Upper lobe of right lung (tissue), 1 donor: Measurements from ENCODE around the gene ECHDC1. TPM values are rescaled to one million over a fixed set of nuclear protein-coding genes. Genes with fewer than 3 reads are reported as not detected.
"Not testable (repeated sequence)": the region's sequence is repeated elsewhere in the genome, so short reads cannot be mapped to it uniquely, and the experiment has no call there.

Experiments used
- ATAC-seq: fragments of 200-7000 bp; cut with Tn5 transposase; one replicate; pipeline ENCODE4 v1.9.1; 2020; ENCODE audit warnings: mild to moderate bottlenecking, moderate library complexity
- DNase-seq: peaks from one replicate; pipeline ENCODE4 v3.0.0-alpha.2; 2020
- H3K27ac ChIP-seq: fragments of 200-600 bp; one replicate; pipeline ENCODE4 v1.8.0; 2022
- H3K27me3 ChIP-seq: fragments of 200-600 bp; one replicate; pipeline ENCODE4 v1.8.0; 2022; ENCODE audit warnings: mild to moderate bottlenecking
- H3K36me3 ChIP-seq: fragments of 200-600 bp; one replicate; pipeline ENCODE4 v1.8.0; 2022
- H3K4me1 ChIP-seq: fragments of 200-600 bp; one replicate; pipeline ENCODE4 v1.8.0; 2022
- H3K4me3 ChIP-seq: fragments of 200-600 bp; one replicate; pipeline ENCODE4 v1.8.0; 2022; ENCODE audit warnings: mild to moderate bottlenecking
- H3K9me3 ChIP-seq: fragments of 200-600 bp; one replicate; pipeline ENCODE4 v1.8.0; 2022
- intact Hi-C: fragments of 100-400 bp; cut with DNase I; formaldehyde crosslinking; loops from one replicate; pipeline ENCODE4 v1.11.0; 2022
- total RNA-seq: library from RNA; stranded (reverse); fragmentation: NEBNext Ultra II Directional; extraction: Animal tissue kit (Norgen Biotek cat#: 25700); gene quantifications from one replicate; pipeline ENCODE4 v1.2.1, GENCODE V29; 2021
- TF ChIP-seq, protein P1 (sequence below): fragments of 200-600 bp; IDR thresholded peaks from one replicate; pipeline ENCODE4 v1.8.0; 2022; ENCODE audit warnings: antibody characterized with exemption
- donor health status: DM: no; HTN: yes; CAD: no; lungs with severe emphysema.

The ECHDC1 gene
- total RNA-seq, 1 donor from 2014 or later, result 105 TPM

DNA sequence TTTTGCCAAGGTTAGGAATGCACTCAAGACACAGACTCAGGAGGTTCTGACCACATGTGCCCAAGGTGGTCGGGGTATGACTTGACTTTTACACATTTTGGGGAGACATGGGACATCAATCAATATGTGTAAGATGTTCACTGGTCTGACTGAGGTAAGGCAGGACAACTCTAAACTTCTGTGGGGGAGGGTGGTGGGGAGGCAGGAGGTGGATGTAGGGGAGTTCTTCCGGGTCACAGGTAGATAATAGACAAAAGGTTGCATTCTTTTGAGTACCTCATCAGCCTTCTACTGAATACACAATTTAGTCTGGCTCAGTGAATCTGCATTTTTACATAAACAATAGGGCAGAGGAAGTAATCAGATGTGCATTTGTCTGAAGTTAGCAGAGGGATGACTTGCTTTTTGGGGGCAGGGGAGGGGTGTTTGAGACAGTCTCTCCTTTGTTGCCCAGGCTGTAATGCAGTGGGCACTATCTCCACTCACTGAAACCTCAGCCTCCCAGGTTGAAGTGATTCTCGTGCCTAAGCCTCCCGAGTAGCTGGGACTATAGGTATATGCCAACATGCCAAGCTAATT lies 10.9 kb downstream of the ECHDC1 start:
- Histone ChIP-seq H3K4me1 (peaks cover 5% of the 10 kb centered on the region), H3K36me3 (peaks cover 21% of the 10 kb centered on the region), H3K27ac (no peak overlapping the region), H3K9me3 (no peaks in the 10 kb centered on the region), H3K27me3 (no peaks in the 10 kb centered on the region), H3K4me3 (no peak overlapping the region)
- ATAC-seq (no peak), DNase-seq (no peak)
- TF ChIP-seq, protein P1, sequence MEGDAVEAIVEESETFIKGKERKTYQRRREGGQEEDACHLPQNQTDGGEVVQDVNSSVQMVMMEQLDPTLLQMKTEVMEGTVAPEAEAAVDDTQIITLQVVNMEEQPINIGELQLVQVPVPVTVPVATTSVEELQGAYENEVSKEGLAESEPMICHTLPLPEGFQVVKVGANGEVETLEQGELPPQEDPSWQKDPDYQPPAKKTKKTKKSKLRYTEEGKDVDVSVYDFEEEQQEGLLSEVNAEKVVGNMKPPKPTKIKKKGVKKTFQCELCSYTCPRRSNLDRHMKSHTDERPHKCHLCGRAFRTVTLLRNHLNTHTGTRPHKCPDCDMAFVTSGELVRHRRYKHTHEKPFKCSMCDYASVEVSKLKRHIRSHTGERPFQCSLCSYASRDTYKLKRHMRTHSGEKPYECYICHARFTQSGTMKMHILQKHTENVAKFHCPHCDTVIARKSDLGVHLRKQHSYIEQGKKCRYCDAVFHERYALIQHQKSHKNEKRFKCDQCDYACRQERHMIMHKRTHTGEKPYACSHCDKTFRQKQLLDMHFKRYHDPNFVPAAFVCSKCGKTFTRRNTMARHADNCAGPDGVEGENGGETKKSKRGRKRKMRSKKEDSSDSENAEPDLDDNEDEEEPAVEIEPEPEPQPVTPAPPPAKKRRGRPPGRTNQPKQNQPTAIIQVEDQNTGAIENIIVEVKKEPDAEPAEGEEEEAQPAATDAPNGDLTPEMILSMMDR, result no peak
- intact Hi-C loops, result no loop called here

DNA sequence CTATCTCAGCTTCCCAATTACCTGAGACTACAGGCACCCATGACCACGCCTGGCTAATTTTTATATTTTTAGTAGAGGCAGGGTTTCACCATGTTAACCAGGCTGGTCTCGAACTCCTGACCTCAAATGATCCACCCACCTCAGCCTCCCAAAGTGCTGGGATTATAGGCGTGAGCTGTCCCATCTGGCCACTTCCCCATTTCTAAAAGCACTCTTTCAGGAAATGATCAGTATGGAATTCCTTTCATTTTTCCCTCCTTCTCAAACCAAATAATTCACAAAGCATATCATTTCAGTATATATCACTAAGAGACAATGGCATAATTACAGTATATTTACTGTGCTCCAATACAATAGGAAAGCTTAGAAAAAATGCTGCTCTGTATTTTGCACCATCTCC lies 12.2 kb downstream of the ECHDC1 start:
- H3K9me3 ChIP-seq, ATAC-seq, H3K27ac ChIP-seq, H3K4me3 ChIP-seq, H3K27me3 ChIP-seq, H3K4me1 ChIP-seq, DNase-seq, intact Hi-C loops: not testable (repeated sequence)
- H3K36me3 ChIP-seq, result peaks cover 30% of the 10 kb centered on the region

DNA sequence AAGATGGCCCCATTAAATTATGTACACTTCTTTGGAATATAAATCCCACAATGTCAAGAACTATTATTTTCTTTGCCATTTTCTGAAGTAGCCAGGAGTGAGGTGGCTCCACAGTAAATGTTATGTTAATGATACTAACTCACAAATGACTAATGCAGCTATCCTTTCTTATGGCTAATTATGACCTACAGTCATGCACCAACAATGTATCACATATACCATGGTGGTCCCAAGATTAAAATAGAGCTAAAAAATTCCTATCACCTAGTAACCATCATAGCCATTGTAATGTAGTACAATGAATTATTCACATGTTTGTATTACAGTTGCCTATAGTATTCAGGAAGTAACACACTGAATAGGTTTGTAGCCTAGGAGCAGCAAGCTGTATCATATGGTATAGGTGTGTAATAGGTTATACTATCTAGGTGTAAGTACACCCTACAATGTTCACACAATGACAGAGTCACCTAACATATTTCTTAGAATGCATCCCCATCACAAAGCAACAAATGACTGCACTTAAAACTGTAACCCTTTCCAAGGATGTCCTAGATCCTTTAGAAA lies 15.3 kb downstream of the ECHDC1 start:
- DNase-seq (no peak), ATAC-seq (no peak)
- no peaks in the 10 kb centered on the region for H3K9me3 ChIP-seq
- H3K4me1 ChIP-seq, result no peaks in the 10 kb centered on the region
- no peak overlapping the region for H3K4me3 ChIP-seq
- TF ChIP-seq, protein P1, result no peak
- no peaks in the 10 kb centered on the region for H3K27me3 ChIP-seq
- intact Hi-C loops, result no loop called here
- H3K27ac ChIP-seq, result no peak overlapping the region
- peaks cover 48% of the 10 kb centered on the region for H3K36me3 ChIP-seq

DNA sequence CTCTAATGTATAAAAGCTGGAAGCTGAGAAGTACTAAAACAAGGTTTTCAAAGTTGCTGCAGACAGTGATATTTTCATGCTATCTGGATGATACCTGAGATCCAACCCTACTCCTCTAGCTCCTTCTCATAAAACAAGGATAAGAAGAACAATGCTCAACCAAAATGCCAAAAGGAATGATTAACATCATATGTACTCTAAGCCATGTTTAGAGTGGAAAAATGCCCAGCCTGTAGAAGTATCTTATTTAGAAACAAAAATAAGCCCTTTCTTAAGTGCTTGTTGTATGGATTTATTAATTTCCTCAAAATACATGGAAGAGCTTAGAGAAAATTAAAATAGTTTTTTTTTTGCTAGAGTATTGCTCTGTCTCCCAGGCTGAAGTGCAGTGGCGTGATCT lies 23.7 kb downstream of the ECHDC1 start:
- H3K27ac ChIP-seq, result no peak overlapping the region
- DNase-seq (no peak), ATAC-seq (no peak)
- intact Hi-C loops, result no loop called here
- H3K36me3 ChIP-seq, result peaks cover 46% of the 10 kb centered on the region
- H3K27me3 ChIP-seq, result no peaks in the 10 kb centered on the region
- H3K4me1 ChIP-seq, result no peaks in the 10 kb centered on the region
- no peaks in the 10 kb centered on the region for H3K9me3 ChIP-seq
- TF ChIP-seq, protein P1, result no peak
- H3K4me3 ChIP-seq, result no peak overlapping the region

DNA sequence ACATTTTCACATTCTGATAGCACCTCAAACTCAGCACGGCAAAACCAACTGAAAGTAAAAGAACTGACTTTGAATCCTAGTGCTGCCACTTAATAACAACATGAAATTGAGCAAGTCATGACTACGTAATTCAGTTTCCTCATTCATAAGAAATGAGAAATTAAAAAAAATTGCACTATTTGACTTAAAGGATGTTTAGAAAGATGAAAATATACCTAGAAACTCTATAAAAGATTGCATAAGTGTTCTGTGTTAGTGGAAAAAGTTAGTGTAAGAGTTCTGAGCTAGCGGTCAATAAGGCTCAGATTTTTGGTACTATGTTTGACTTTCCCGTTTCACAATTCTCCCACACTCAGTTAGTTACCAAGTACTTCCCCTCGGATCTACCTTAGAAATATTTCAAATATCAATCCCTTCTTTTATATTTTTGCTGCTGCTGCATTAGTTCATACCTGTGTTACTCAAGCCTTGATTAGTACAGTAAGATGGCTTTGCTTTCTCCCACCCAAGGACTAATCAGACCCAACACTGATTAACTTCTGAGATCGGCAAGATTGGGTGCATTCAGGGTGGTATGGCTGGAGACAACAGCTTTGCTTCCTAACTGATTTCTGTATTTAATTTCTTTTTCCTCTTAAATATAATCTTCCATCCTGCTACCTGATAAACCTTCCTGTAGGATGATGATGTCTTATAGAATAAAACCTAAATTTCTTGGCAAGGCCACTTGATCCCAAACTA lies 25.9 kb downstream of the ECHDC1 start:
- H3K4me1 ChIP-seq, result no peaks in the 10 kb centered on the region
- H3K4me3 ChIP-seq, result no peak overlapping the region
- H3K27ac ChIP-seq, result no peak overlapping the region
- H3K36me3 ChIP-seq, result peaks cover 59% of the 10 kb centered on the region
- H3K9me3 ChIP-seq, result no peaks in the 10 kb centered on the region
- ATAC-seq (peak; percentile 55), DNase-seq (no peak)
- TF ChIP-seq, protein P1, result no peak
- no peaks in the 10 kb centered on the region for H3K27me3 ChIP-seq
- intact Hi-C loops, result no loop called here

DNA sequence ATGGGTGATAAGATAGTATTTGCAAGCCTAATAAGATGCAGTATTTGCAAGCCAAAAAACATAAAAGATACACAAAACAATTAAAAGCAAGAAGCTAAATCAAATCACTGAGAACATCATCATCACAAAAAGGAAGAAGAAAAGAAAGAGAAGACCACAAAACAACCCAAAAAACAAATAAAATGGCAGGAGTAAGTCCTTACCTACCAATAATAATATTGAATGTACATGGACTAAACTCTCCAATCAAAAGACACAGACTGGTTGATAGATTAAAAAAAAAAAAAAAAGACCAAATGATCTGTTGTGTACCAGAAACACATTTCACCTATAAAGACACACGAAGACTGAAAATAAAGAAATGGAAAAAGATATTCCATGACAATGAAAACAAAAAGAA lies 37.7 kb downstream of the ECHDC1 start:
- DNase-seq, result no peak
- no peaks in the 10 kb centered on the region for H3K9me3 ChIP-seq
- H3K4me1 ChIP-seq, result peaks cover 11% of the 10 kb centered on the region
- TF ChIP-seq, protein P1, result no peak
- intact Hi-C loops, result no loop called here
- no peak overlapping the region for H3K4me3 ChIP-seq
- H3K27ac ChIP-seq, result no peak overlapping the region
- no peak for ATAC-seq
- peaks cover 18% of the 10 kb centered on the region for H3K36me3 ChIP-seq
- H3K27me3 ChIP-seq, result no peaks in the 10 kb centered on the region
